Colonic mucosa (tissue), 4 donors: ENCODE data around the gene AFF1. TPM values are rescaled to one million over a fixed set of nuclear protein-coding genes. Genes with fewer than 3 reads are reported as not detected.

Experiments
- DNase-seq: peaks from one replicate; pipeline ENCODE4 v3.0.0-alpha.2; 2020
- H3K27ac ChIP-seq: fragments of 200-600 bp; one replicate; pipeline ENCODE4 v1.8.0; 2021
- H3K27me3 ChIP-seq: fragments of 200-600 bp; one replicate; pipeline ENCODE4 v1.8.0; 2021
- H3K36me3 ChIP-seq: fragments of 200-600 bp; one replicate; pipeline ENCODE4 v1.8.0; 2021
- H3K4me1 ChIP-seq: fragments of 200-600 bp; one replicate; pipeline ENCODE4 v1.8.0; 2021; ENCODE audit warnings: mild to moderate bottlenecking
- H3K4me3 ChIP-seq: fragments of 200-600 bp; one replicate; pipeline ENCODE4 v1.8.0; 2021
- H3K9ac ChIP-seq, 2 donors: one replicate each; pipeline ENCODE4 v1.7.0; 2013; ENCODE audit warnings: control low read depth in 2 of 2, low read depth in 2 of 2, low read length in 2 of 2
- H3K9me3 ChIP-seq: fragments of 200-600 bp; one replicate; pipeline ENCODE4 v1.8.0; 2021
- CTCF ChIP-seq: fragments of 200-600 bp; IDR thresholded peaks from one replicate; pipeline ENCODE4 v1.8.0; 2022; ENCODE audit warnings: antibody characterized with exemption, mild to moderate bottlenecking
- intact Hi-C: fragments of 100-400 bp; cut with DNase I; formaldehyde crosslinking; loops from one replicate; pipeline ENCODE4 v1.14.1; 2022
- total RNA-seq, 2 donors: library from RNA; stranded (reverse); fragmentation: NEBNext Ultra II Directional in 1 of 2; extraction: Animal tissue kit (Norgen Biotek cat#: 25700) in 1 of 2; gene quantifications; one replicate each; pipeline ENCODE4 v1.2.1, GENCODE V29; 2021
- donor health status: healthy.
- donor health status: DM: no; HTN: no; CAD: no.
- donor health status: DM: no; HTN: no; CAD: no.

The AFF1 gene
- total RNA-seq, 2 donors from 2014 or later, result 73.5 to 104 TPM

GRCh38 chr4:87045659-87046058, 110.8 kb downstream of the AFF1 start:
- intact Hi-C loops, result no loop called here
- H3K9ac ChIP-seq, result peak overlapping the region in 1 of 2 donors; percentile 30
- no peaks in the 10 kb centered on the region for H3K4me1 ChIP-seq
- H3K27ac ChIP-seq, result peak overlapping the region; percentile 28
- no peak for TF ChIP-seq CTCF
- no peaks in the 10 kb centered on the region for H3K9me3 ChIP-seq
- no peak overlapping the region for H3K4me3 ChIP-seq
- H3K27me3 ChIP-seq, result no peaks in the 10 kb centered on the region
- peaks cover 7% of the 10 kb centered on the region for H3K36me3 ChIP-seq
- DNase-seq, result no peak

GRCh38 chr4:87046121-87046551, 111.3 kb downstream of the AFF1 start:
- TF ChIP-seq CTCF, result no peak
- Histone ChIP-seq H3K9ac (peak overlapping the region in 1 of 2 donors; percentile 30), H3K4me1 (no peaks in the 10 kb centered on the region), H3K27ac (peak overlapping the region; percentile 28), H3K9me3 (no peaks in the 10 kb centered on the region), H3K27me3 (no peaks in the 10 kb centered on the region), H3K36me3 (peaks cover 7% of the 10 kb centered on the region), H3K4me3 (no peak overlapping the region)
- no peak for DNase-seq
- intact Hi-C loops, result no loop called here

- Histone ChIP-seq H3K9me3 (no peaks in the 10 kb centered on the region), H3K27me3 (no peaks in the 10 kb centered on the region), H3K4me1 (no peaks in the 10 kb centered on the region), H3K27ac (no peak overlapping the region), H3K9ac (no peak overlapping the region), H3K4me3 (no peak overlapping the region), H3K36me3 (peaks cover 7% of the 10 kb centered on the region)
- no peak for DNase-seq
- intact Hi-C loops, result no loop called here
- no peak for TF ChIP-seq CTCF
These were observed 112.5 kb downstream of the AFF1 start for GRCh38 chr4:87047281-87047798.

GRCh38 chr4:87049508-87049907, 114.7 kb downstream of the AFF1 start:
- no peak for TF ChIP-seq CTCF
- Histone ChIP-seq H3K36me3 (peaks cover 7% of the 10 kb centered on the region), H3K4me3 (no peak overlapping the region), H3K27me3 (no peaks in the 10 kb centered on the region), H3K4me1 (no peaks in the 10 kb centered on the region), H3K27ac (no peak overlapping the region), H3K9ac (no peak overlapping the region), H3K9me3 (no peaks in the 10 kb centered on the region)
- DNase-seq, result no peak
- intact Hi-C loops, result no loop called here

- TF ChIP-seq CTCF, result no peak
- no peaks in the 10 kb centered on the region for H3K4me1 ChIP-seq
- no peak overlapping the region for H3K27ac ChIP-seq
- no peaks in the 10 kb centered on the region for H3K27me3 ChIP-seq
- no peak overlapping the region for H3K4me3 ChIP-seq
- intact Hi-C loops, result no loop called here
- no peak for DNase-seq
- H3K9me3 ChIP-seq, result no peaks in the 10 kb centered on the region
- H3K36me3 ChIP-seq, result peaks cover 7% of the 10 kb centered on the region
- H3K9ac ChIP-seq, result no peak overlapping the region
These were observed 115.8 kb downstream of the AFF1 start for GRCh38 chr4:87050596-87050995.
